Parathyroid adenoma (tissue), 2 donors: ENCODE data around the gene GPX2.

Experiments used
- H2AFZ ChIP-seq: fragments of 300-600 bp; sonication (generic); one replicate; pipeline ENCODE4 v1.7.0; 2017; ENCODE audit warnings: antibody characterized with exemption, mild to moderate bottlenecking
- H3K27ac ChIP-seq: fragments of 300-600 bp; sonication (generic); one replicate; pipeline ENCODE4 v1.7.0; 2017
- H3K27me3 ChIP-seq: fragments of 300-600 bp; sonication (generic); one replicate; pipeline ENCODE4 v1.7.0; 2017; ENCODE audit warnings: low read length; ENCODE audit not compliant: control insufficient read depth, insufficient read depth
- H3K36me3 ChIP-seq: fragments of 300-600 bp; sonication (generic); one replicate; pipeline ENCODE4 v1.7.0; 2017; ENCODE audit warnings: low read length; ENCODE audit not compliant: control insufficient read depth, insufficient read depth
- H3K4me1 ChIP-seq: fragments of 300-600 bp; sonication (generic); one replicate; pipeline ENCODE4 v1.7.0; 2017; ENCODE audit warnings: control low read depth
- H3K4me2 ChIP-seq: fragments of 300-600 bp; sonication (generic); one replicate; pipeline ENCODE4 v1.7.0; 2017; ENCODE audit warnings: low read length
- H3K4me3 ChIP-seq: fragments of 300-600 bp; sonication (generic); one replicate; pipeline ENCODE4 v1.7.0; 2017; ENCODE audit warnings: low read depth, low read length
- H3K79me2 ChIP-seq: fragments of 300-600 bp; sonication (generic); one replicate; pipeline ENCODE4 v1.7.0; 2017; ENCODE audit warnings: control low read depth
- H3K9ac ChIP-seq: fragments of 300-600 bp; sonication (generic); one replicate; pipeline ENCODE4 v1.7.0; 2017; ENCODE audit warnings: mild to moderate bottlenecking
- H3K9me3 ChIP-seq: fragments of 300-600 bp; sonication (generic); one replicate; pipeline ENCODE4 v1.7.0; 2017; ENCODE audit warnings: low read length; ENCODE audit not compliant: control insufficient read depth
- TF ChIP-seq, protein P1 (sequence below): fragments of 300-600 bp; sonication (generic); IDR thresholded peaks from one replicate; pipeline ENCODE4 v1.7.0; 2017; ENCODE audit warnings: antibody characterized with exemption, mild to moderate bottlenecking
- donor health status: primary hyperparathyroidism.

The GPX2 gene

GRCh38 chr14:64965356-64966000 is 22.9 kb upstream of the GPX2 start:
- Histone ChIP-seq H2AFZ (peak overlapping the region; percentile 74), H3K4me3 (no peak overlapping the region), H3K27me3 (no peaks in the 10 kb centered on the region), H3K9me3 (no peaks in the 10 kb centered on the region), H3K9ac (no peak overlapping the region), H3K4me2 (peak overlapping the region; percentile 31), H3K79me2 (peaks cover 22% of the 10 kb centered on the region), H3K36me3 (no peaks in the 10 kb centered on the region), H3K27ac (peak overlapping the region; percentile 97), H3K4me1 (peaks cover 80% of the 10 kb centered on the region)
- TF ChIP-seq, protein P1, sequence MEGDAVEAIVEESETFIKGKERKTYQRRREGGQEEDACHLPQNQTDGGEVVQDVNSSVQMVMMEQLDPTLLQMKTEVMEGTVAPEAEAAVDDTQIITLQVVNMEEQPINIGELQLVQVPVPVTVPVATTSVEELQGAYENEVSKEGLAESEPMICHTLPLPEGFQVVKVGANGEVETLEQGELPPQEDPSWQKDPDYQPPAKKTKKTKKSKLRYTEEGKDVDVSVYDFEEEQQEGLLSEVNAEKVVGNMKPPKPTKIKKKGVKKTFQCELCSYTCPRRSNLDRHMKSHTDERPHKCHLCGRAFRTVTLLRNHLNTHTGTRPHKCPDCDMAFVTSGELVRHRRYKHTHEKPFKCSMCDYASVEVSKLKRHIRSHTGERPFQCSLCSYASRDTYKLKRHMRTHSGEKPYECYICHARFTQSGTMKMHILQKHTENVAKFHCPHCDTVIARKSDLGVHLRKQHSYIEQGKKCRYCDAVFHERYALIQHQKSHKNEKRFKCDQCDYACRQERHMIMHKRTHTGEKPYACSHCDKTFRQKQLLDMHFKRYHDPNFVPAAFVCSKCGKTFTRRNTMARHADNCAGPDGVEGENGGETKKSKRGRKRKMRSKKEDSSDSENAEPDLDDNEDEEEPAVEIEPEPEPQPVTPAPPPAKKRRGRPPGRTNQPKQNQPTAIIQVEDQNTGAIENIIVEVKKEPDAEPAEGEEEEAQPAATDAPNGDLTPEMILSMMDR: no peak

- Histone ChIP-seq H3K4me3 (no peak overlapping the region), H3K79me2 (peaks cover 22% of the 10 kb centered on the region), H3K4me1 (peaks cover 83% of the 10 kb centered on the region), H3K9ac (no peak overlapping the region), H3K27me3 (no peaks in the 10 kb centered on the region), H3K9me3 (no peaks in the 10 kb centered on the region), H2AFZ (no peak overlapping the region), H3K27ac (peak overlapping the region; percentile 93), H3K36me3 (no peaks in the 10 kb centered on the region), H3K4me2 (no peak overlapping the region)
- TF ChIP-seq, protein P1: peak; percentile 5
Observed at GRCh38 chr14:64963611-64964010, 21.1 kb upstream of the GPX2 start.

GRCh38 chr14:64960762-64961276 is 18.3 kb upstream of the GPX2 start:
- H3K4me1 ChIP-seq: peaks cover 66% of the 10 kb centered on the region
- H3K4me3 ChIP-seq: no peak overlapping the region
- H3K9me3 ChIP-seq: no peaks in the 10 kb centered on the region
- peak overlapping the region; percentile 93 for H3K27ac ChIP-seq
- H2AFZ ChIP-seq: no peak overlapping the region
- peak overlapping the region; percentile 59 for H3K4me2 ChIP-seq
- peaks cover 18% of the 10 kb centered on the region for H3K79me2 ChIP-seq
- no peaks in the 10 kb centered on the region for H3K36me3 ChIP-seq
- TF ChIP-seq, protein P1: peak; percentile 39
- H3K27me3 ChIP-seq: no peaks in the 10 kb centered on the region
- peak overlapping the region; percentile 25 for H3K9ac ChIP-seq

GRCh38 chr14:64958743-64959142 is 16.2 kb upstream of the GPX2 start:
- Histone ChIP-seq H3K27me3 (no peaks in the 10 kb centered on the region), H3K4me3 (no peak overlapping the region), H3K4me1 (peaks cover 72% of the 10 kb centered on the region), H3K27ac (peak overlapping the region; percentile 41), H3K4me2 (no peak overlapping the region), H3K9ac (no peak overlapping the region), H3K9me3 (no peaks in the 10 kb centered on the region), H2AFZ (no peak overlapping the region), H3K79me2 (peaks cover 11% of the 10 kb centered on the region), H3K36me3 (no peaks in the 10 kb centered on the region)
- TF ChIP-seq, protein P1: no peak

DNA sequence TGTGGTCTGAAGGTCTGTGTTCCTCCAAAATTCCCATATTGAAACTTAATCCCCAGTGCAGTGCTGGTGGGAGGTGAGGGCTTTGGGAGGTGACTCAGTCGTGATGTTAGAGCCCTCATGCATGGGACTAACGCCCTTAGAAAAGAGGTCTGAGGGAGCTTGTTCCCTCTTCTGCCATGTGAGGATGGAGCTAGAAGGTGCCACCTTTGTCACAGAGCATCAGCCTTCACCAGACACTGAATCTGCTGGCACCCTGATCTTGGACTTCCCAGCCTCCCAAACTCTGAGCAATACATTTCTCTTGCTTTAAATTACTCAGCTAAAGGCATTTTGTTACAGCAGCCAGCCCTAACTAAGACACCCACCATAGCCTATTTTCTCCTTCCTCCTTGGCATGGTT is 15.7 kb upstream of the GPX2 start:
- H3K9me3 ChIP-seq: no peaks in the 10 kb centered on the region
- H2AFZ ChIP-seq: no peak overlapping the region
- H3K9ac ChIP-seq: no peak overlapping the region
- TF ChIP-seq, protein P1: no peak
- H3K79me2 ChIP-seq: peaks cover 5% of the 10 kb centered on the region
- H3K27ac ChIP-seq: peak overlapping the region; percentile 41
- H3K4me2 ChIP-seq: no peak overlapping the region
- no peak overlapping the region for H3K4me3 ChIP-seq
- H3K27me3 ChIP-seq: no peaks in the 10 kb centered on the region
- peaks cover 72% of the 10 kb centered on the region for H3K4me1 ChIP-seq
- no peaks in the 10 kb centered on the region for H3K36me3 ChIP-seq
